Effector memory CD4-positive, alpha-beta T cell (primary cell): ENCODE data around the gene GJB5.

Experiments
- DNase-seq, 3 donors: peaks; one replicate each; pipeline ENCODE4 v3.0.0-alpha.2; 2020
- H3K27ac ChIP-seq: 2 replicates; pipeline ENCODE4 v1.7.0; 2013; ENCODE audit warnings: mild to moderate bottlenecking, low read length, moderate library complexity; ENCODE audit not compliant: insufficient read depth, poor library complexity, severe bottlenecking
- H3K27me3 ChIP-seq: replicated peaks from 2 replicates; pipeline ENCODE4 v1.7.0; 2013; ENCODE audit warnings: mild to moderate bottlenecking, low read length; ENCODE audit not compliant: insufficient read depth, control insufficient read depth, poor library complexity, severe bottlenecking
- H3K36me3 ChIP-seq: 2 replicates; pipeline ENCODE4 v1.7.0; 2013; ENCODE audit warnings: mild to moderate bottlenecking, low read length, moderate library complexity; ENCODE audit not compliant: control insufficient read depth, insufficient read depth
- H3K4me1 ChIP-seq: 2 replicates; pipeline ENCODE4 v1.7.0; 2013; ENCODE audit warnings: low read length, mild to moderate bottlenecking; ENCODE audit not compliant: control insufficient read depth, insufficient read depth, poor library complexity, severe bottlenecking
- H3K4me3 ChIP-seq: 2 replicates; pipeline ENCODE4 v1.7.0; 2013; ENCODE audit warnings: low read length, low read depth, mild to moderate bottlenecking; ENCODE audit not compliant: insufficient read depth, poor library complexity, severe bottlenecking
- H3K9me3 ChIP-seq: 2 replicates; pipeline ENCODE4 v1.7.0; 2013; ENCODE audit warnings: mild to moderate bottlenecking, low read length, moderate library complexity; ENCODE audit not compliant: control insufficient read depth

The GJB5 gene

GRCh38 chr1:34792424-34792823 lies 37.6 kb downstream of the GJB5 start:
- H3K4me3 ChIP-seq = no peak overlapping the region
- no peak for DNase-seq
- no peaks in the 10 kb centered on the region for H3K36me3 ChIP-seq
- H3K4me1 ChIP-seq = peaks cover 3% of the 10 kb centered on the region
- H3K27ac ChIP-seq = no peak overlapping the region
- no peaks in the 10 kb centered on the region for H3K9me3 ChIP-seq
- H3K27me3 ChIP-seq = no peaks in the 10 kb centered on the region

DNA sequence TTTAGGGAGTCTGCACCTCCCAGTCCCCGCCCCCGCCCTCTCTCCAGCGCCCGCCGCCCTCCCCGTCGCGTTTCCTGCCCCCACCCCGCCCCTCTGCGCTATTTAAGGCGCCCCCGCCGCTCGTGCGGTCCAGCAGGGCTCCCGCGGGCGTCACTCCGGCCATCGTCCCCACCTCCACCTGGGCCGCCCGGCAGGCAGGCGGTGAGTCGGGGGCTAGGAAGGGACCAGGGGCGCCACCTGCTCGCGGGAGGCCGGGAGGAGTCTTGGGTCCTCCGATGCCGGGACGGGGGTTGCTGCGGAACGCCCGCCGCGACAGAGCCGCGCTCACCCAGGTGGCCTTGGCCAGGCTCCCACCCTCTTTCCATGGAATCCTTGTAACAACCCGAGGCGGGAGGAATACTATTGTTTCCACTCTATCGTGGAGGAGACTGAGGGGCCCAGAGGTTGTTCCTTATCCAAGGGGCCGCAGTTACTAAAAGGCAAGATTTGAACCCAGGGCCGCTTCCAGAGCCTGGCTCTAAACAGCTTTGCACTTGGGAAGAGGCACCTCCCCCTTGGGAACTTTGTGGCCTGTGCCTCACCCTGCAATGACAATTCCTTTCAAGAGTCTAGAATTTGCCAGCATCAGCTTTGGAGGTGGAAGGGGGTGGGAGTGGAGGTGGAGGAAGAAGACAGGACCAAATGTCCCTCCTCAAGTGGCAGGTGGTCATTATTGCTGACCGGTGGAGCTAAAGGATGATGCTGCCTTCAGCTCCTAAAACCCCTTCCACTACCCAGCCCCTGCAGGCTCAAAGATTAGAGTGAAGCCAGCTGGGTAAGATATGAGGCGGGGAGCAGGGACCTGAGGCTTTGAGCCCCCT lies 38.3 kb downstream of the GJB5 start, which contains the start of gene GJA4:
GJA4 (plus strand) TSS at position 132 of the 860 bp plus-strand sequence. CDS start 1,215 bp downstream, outside the sequence.
- no peak for DNase-seq
- no peak within 1 kb of the TSS for H3K27ac ChIP-seq
- no peaks in the 10 kb centered on the region for H3K9me3 ChIP-seq
- no peaks in the 10 kb centered on the region for H3K36me3 ChIP-seq
- H3K4me3 ChIP-seq = peak within 1 kb of the TSS; percentile 35
- peaks cover 3% of the 10 kb centered on the region for H3K4me1 ChIP-seq
- no peaks in the 10 kb centered on the region for H3K27me3 ChIP-seq

DNA sequence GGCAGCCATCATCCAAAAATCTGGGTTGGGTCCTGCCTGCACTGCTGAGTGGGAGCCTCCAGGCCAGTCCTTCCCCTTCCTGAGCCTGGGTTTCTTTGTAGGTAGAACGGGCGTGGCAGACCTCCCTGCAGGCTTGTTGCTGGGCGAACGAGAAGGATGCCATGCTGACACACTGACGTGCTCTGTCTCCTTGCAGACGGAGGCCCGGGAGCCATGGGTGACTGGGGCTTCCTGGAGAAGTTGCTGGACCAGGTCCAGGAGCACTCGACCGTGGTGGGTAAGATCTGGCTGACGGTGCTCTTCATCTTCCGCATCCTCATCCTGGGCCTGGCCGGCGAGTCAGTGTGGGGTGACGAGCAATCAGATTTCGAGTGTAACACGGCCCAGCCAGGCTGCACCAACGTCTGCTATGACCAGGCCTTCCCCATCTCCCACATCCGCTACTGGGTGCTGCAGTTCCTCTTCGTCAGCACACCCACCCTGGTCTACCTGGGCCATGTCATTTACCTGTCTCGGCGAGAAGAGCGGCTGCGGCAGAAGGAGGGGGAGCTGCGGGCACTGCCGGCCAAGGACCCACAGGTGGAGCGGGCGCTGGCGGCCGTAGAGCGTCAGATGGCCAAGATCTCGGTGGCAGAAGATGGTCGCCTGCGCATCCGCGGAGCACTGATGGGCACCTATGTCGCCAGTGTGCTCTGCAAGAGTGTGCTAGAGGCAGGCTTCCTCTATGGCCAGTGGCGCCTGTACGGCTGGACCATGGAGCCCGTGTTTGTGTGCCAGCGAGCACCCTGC lies 39.3 kb downstream of the GJB5 start:
- Histone ChIP-seq H3K9me3 (no peaks in the 10 kb centered on the region), H3K4me3 (no peak overlapping the region), H3K27me3 (no peaks in the 10 kb centered on the region), H3K36me3 (no peaks in the 10 kb centered on the region), H3K4me1 (peaks cover 3% of the 10 kb centered on the region), H3K27ac (no peak overlapping the region)
- DNase-seq = no peak

DNA sequence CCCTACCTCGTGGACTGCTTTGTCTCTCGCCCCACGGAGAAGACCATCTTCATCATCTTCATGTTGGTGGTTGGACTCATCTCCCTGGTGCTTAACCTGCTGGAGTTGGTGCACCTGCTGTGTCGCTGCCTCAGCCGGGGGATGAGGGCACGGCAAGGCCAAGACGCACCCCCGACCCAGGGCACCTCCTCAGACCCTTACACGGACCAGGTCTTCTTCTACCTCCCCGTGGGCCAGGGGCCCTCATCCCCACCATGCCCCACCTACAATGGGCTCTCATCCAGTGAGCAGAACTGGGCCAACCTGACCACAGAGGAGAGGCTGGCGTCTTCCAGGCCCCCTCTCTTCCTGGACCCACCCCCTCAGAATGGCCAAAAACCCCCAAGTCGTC lies 39.9 kb downstream of the GJB5 start:
- H3K36me3 ChIP-seq = no peaks in the 10 kb centered on the region
- no peak overlapping the region for H3K4me3 ChIP-seq
- H3K9me3 ChIP-seq = no peaks in the 10 kb centered on the region
- H3K27me3 ChIP-seq = no peaks in the 10 kb centered on the region
- H3K4me1 ChIP-seq = peaks cover 3% of the 10 kb centered on the region
- no peak overlapping the region for H3K27ac ChIP-seq
- no peak for DNase-seq

DNA sequence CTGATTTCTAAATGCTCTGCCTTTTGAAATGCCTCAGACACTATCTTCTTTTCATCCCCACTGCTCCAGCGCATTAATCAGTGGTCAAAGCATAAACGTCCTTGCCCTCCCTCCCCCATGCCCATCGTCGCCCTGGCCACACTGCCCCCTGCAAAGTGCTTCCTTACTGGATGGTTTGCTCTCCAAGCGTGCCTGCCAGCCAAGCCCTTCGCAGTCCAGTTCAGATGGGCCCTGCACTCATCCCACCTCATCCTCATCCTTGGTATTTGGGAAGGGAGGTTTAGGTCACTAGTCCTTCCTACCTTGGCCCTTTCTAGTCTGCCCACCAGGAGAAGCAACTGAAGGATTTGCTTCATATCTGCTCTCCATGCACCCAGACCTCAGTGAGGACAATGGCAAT lies 41.1 kb downstream of the GJB5 start:
- H3K4me3 ChIP-seq = no peak overlapping the region
- DNase-seq = no peak
- H3K27me3 ChIP-seq = no peaks in the 10 kb centered on the region

GRCh38 chr1:34796990-34797389 lies 42.1 kb downstream of the GJB5 start:
- H3K4me1 ChIP-seq = peaks cover 3% of the 10 kb centered on the region
- no peak overlapping the region for H3K4me3 ChIP-seq
- no peaks in the 10 kb centered on the region for H3K27me3 ChIP-seq
- H3K9me3 ChIP-seq = no peaks in the 10 kb centered on the region
- H3K27ac ChIP-seq = no peak overlapping the region
- DNase-seq = no peak
- H3K36me3 ChIP-seq = no peaks in the 10 kb centered on the region

More for the DNA sequence above, 41.1 kb downstream of the GJB5 start:
- peaks cover 3% of the 10 kb centered on the region for H3K4me1 ChIP-seq
- no peaks in the 10 kb centered on the region for H3K9me3 ChIP-seq
- no peak overlapping the region for H3K27ac ChIP-seq
- no peaks in the 10 kb centered on the region for H3K36me3 ChIP-seq

DNA sequence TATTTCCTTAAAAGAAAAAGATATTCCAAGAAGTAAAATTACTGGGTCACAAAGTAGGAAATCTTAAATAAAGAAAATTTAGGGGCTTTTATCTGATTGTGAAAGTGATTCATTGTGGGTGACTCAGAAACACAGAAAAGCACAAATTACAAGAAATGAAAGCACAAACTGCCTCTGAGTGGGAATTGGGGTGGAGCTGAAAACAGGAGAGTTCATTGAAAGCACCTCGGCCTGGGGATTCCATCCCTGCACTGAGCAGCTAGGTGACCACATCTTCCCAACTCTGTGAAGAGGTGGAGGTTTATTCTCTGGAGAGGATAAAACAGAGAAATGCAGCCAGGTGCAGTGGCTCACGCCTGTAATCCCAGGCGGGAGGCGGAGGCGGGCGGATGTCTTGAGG lies 45.4 kb downstream of the GJB5 start:
- Histone ChIP-seq H3K9me3 (no peaks in the 10 kb centered on the region), H3K4me3 (no peak overlapping the region), H3K27me3 (no peaks in the 10 kb centered on the region), H3K36me3 (no peaks in the 10 kb centered on the region), H3K4me1 (no peaks in the 10 kb centered on the region), H3K27ac (no peak overlapping the region)
- no peak for DNase-seq

GRCh38 chr1:34803770-34804169 lies 48.9 kb downstream of the GJB5 start:
- Histone ChIP-seq H3K4me1 (no peaks in the 10 kb centered on the region), H3K27me3 (no peaks in the 10 kb centered on the region), H3K4me3 (no peak overlapping the region), H3K27ac (no peak overlapping the region), H3K9me3 (no peaks in the 10 kb centered on the region), H3K36me3 (no peaks in the 10 kb centered on the region)
- no peak for DNase-seq

DNA sequence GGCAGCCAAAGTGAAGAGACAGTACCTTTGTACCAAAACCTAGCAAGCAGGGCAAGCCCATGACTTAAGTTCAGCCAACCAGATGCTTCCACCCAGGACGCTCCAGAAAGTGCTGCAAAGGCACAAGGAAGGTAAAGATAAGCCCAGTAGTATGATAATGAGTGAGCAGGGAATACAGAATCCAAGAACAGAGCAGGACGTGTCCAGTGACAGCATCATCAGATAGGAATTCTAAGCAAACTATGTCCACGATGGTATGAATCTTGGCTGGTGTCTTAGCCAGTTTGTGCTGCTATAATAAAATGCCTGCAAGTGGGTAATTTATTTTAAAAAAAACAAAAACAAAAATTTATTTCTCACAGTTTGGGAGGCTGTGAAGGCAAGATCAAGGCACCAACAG lies 51.5 kb downstream of the GJB5 start:
- no peaks in the 10 kb centered on the region for H3K36me3 ChIP-seq
- DNase-seq = no peak
- no peak overlapping the region for H3K27ac ChIP-seq
- H3K4me1 ChIP-seq = no peaks in the 10 kb centered on the region
- no peak overlapping the region for H3K4me3 ChIP-seq
- H3K27me3 ChIP-seq = no peaks in the 10 kb centered on the region
- H3K9me3 ChIP-seq = no peaks in the 10 kb centered on the region
